Measurements from ENCODE around the gene NBPF11.
"Not testable (repeated sequence)": the region's sequence is repeated elsewhere in the genome, so short reads cannot be mapped to it uniquely, and the experiment has no call there.

NBPF11 gene, protein sequence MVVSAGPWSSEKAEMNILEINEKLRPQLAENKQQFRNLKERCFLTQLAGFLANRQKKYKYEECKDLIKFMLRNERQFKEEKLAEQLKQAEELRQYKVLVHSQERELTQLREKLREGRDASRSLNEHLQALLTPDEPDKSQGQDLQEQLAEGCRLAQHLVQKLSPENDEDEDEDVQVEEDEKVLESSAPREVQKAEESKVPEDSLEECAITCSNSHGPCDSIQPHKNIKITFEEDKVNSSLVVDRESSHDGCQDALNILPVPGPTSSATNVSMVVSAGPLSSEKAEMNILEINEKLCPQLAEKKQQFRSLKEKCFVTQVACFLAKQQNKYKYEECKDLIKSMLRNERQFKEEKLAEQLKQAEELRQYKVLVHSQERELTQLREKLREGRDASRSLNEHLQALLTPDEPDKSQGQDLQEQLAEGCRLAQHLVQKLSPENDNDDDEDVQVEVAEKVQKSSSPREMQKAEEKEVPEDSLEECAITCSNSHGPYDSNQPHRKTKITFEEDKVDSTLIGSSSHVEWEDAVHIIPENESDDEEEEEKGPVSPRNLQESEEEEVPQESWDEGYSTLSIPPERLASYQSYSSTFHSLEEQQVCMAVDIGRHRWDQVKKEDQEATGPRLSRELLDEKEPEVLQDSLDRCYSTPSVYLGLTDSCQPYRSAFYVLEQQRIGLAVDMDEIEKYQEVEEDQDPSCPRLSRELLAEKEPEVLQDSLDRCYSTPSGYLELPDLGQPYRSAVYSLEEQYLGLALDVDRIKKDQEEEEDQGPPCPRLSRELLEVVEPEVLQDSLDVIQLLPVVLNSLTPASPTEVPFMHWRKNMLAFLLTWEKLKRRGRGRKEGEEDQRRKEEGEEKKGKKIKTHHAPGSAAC
- long read RNA-seq, donor 1, partial matches to known transcripts = 5 of 5 reads
- long read RNA-seq, donor 1, other reads (novel, unspliced or antisense) = 0 of 5 reads
- long read RNA-seq, donor 2 = 0 reads
- long read RNA-seq, donor 3 = 0 reads
- long read RNA-seq, donor 4 = 0 reads
- long read RNA-seq, donor 5 = 0 reads
- long read RNA-seq, donor 6 = 0 reads
- long read RNA-seq, donor 7 = 0 reads
- long read RNA-seq, donor 8 = 0 reads

DNA sequence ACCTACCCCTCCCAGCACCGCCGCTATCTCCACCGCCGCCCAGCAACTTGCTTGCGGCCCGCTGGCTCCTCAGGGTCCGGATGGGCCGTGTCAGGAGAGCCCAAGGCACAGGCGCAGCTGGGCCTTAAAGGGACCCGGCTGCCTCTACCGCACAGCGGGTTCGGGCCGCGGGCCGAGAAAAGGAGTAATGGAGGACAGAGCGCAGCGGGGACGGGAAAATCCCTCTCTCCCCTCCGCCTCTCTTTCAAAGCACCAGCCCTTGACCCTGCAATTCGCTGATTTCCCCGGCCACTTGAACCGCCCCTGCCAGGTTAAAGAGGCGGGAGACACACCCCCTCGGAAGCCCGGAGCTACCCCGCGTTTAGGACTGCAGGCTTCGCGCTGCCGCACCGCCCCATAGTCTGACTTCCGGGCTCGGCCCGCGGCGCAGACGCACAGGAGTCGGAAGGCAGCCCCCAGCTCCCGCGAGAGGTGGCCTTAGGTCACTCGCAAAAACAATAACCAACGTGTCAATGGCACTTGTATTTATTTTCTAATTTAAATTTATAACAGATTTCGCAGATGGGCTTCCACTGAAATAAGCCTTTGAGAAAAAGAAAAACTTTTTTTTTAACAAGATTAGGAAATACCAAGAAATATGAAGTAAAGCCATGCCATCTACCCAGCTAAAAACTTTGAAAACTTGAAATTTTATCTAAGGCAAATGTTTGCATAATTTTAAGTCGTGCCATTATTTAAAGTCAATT, at the start of gene NBPF11:
Gene NBPF11, minus strand, starts transcription at position 371 of the 746 bp plus-strand sequence. CDS start 25,278 bp downstream, outside the sequence.
- DNase-seq = peak; percentile 91

DNA sequence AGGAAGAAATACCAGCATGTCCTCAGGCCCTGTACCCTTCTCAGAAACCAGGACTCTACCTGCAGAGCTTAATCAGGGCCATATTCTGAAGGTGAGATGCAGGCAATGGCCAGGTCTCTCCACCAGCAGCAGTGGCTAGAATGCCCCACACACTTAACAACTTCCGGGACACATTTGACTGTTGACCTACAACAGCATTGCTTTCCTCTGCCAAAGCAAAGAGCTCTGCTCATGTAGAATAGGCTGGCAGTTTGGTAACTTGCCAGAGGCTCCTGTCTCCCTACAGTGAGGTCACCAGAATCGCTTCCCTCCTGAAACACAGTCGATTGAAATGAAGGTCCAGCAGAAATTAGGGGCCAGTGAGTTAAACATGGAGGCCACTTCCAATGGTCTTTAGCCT, 45.3 kb upstream of the NBPF11 start:
- not testable (repeated sequence) for DNase-seq

DNA sequence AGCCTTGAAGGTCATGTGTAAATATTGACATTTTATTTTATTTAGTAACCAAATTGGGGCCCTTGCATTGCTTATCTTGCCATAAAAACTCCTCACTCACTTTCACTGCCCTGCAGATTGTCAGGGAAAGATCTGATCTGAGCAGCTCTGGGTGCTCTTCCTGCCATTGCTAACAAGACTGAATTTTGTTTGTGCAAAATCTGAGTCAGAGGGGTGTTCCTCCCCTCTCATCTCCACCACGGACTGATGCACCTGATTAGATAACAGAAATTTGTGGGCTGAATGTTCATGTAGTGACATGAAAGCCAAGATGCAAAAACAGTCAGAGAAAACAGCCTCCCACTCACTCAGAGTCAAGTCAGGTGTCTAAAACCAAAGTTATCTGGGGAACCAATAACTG, 44.9 kb upstream of the NBPF11 start:
- DNase-seq = not testable (repeated sequence)

DNA sequence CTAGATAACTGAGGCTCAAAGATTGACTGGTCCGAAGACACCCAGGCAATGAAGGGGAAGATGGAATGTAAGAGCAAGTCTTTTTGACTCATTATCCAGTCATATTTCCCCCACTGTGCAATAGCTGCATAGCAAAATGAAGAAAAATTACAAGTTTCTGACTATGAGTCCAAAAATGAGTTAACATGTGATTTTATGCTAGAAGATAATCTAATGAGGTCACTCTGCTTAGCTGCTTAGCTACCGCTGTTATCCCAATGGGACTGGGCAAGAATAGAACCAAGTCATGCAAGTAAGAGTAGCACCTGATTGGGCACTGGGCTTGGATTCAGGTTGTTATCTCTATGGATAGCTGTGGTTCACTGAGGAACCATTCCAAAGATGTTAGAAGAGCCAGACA, 43.0 kb upstream of the NBPF11 start:
- not testable (repeated sequence) for DNase-seq

DNA sequence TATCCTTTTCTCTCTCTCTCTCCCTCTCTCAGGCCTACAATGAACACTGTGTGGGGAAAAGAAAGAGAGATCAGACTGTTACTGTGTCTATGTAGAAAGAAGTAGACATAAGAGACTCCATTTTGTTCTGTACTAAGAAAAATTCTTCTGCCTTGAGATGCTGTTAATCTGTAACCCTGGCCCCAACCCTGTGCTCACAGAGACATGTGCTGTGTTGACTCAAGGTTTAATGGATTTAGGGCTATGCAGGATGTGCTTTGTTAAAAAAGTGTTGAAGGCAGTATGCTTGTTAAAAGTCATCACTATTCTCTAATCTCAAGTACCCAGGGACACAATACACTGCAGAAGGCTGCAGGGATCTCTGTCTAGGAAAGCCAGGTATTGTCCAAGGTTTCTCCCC, 36.7 kb upstream of the NBPF11 start:
- DNase-seq = not testable (repeated sequence)

DNA sequence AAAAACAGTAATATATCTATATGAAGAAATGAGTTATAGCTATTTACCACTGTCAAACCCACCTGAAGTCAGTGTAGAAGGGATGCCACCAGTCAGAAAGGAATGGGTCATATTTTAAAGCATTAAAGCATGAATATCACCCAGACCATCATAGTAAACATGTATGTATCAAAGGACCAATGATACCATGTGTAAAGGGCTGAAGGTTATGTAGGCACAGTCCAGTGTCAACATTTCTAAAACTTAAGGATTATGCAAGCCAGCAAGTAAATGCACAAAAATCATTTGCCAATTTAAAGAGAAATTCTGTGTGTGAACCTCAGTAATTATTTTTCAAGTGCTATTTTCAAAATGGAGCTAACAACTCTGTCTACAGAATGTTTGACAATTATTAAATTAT, 26.6 kb upstream of the NBPF11 start:
- not testable (repeated sequence) for DNase-seq

DNA sequence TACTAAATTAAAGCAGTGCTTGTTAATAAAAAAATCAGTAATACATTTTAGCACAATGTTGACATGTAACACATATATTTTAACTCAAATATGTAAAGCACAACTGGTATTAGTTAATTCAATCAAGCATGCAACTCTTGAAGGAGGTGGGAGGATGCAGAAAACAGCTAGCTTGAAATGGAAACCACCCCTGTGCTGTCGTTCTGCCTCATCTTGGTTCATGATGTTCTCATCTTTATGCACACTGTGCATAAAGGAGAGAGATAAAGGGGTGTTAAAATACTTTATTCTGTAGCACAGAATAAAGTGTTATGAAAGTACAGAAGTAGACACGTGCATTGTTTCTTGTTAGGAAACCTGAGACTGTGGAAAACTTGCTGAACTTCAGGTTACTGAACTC, 23.3 kb upstream of the NBPF11 start:
- not testable (repeated sequence) for DNase-seq

DNA sequence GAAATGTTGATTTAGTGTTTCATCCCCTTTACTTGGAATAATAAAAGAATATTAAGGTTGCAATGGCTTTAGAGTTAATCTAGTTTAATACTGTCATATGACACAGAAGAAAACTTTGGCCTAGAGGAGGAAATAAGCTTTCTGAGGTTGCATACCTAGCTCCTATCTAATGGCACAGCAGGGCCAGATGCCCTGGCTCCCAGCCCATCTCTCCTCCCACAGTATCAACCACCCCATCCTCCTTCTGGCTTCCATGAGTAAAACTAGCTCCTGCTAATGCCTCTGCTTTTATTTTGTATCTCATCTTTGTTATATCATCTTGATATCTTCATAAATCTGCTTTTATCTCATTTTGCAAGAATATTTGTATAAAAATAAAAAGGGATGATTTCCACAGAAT, 19.9 kb upstream of the NBPF11 start:
- DNase-seq = not testable (repeated sequence)

DNA sequence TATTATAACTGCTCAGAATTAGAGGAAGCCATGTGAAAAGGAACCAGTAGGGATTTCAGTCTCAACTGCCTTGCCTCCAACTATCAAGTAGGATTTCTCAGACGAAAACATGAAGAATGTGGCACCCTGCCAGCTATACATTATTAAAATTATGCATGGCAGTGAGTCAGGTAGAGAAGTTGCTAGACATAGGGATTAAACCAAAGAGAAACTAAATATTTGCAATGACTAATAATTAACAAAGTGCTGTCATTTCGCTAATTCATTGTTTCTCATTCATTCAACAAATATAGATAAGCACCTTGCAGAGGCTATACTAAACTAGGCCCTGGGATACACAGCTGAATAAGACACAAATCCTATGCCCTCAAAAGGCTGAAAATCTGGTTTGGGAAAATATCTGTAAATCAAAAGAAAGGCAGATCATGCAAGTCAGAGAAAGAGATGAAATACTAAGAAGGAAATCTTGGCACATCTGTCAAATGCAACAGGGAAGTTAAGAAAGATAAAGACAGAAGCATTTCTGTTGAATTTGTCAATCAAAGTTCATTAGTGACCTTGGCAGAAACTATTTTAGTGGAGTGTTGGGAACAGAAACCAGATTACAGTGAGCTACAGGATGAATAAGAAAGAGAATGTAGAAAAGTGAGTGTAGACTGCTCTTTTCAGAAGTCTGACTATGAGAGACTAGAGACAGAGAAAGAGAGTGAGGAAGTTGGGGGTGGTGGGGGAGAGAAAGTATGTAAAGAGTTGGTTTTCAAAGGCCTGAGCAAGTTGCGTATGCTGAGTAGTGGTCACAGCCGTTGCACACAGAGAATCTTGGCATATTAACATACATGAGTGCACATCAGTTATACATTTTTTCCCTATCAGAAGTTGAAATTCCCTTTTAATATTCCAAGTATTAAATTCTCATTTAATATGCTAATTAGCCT, 14.7 kb upstream of the NBPF11 start:
- no peak for DNase-seq

DNA sequence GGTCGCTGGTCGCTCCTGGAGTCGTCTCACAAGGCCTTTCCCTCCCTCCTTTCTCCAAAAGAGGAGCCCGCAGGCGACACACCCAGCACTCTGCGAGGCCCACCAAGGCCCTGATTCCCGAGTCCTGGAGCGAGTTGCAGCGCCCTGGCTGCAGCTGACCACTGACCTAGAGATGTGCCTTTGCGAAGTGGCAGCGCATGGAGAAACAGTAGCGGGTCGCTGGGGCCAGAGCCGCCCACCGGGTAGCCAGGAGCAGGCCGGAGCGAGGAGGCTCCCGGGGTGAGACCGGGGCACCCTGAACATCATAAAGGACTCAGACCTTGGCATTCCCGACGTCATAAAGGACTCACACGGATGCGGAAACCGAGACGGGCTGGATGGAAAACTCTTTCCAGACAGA, 10.3 kb upstream of the NBPF11 start:
- DNase-seq = no peak

DNA sequence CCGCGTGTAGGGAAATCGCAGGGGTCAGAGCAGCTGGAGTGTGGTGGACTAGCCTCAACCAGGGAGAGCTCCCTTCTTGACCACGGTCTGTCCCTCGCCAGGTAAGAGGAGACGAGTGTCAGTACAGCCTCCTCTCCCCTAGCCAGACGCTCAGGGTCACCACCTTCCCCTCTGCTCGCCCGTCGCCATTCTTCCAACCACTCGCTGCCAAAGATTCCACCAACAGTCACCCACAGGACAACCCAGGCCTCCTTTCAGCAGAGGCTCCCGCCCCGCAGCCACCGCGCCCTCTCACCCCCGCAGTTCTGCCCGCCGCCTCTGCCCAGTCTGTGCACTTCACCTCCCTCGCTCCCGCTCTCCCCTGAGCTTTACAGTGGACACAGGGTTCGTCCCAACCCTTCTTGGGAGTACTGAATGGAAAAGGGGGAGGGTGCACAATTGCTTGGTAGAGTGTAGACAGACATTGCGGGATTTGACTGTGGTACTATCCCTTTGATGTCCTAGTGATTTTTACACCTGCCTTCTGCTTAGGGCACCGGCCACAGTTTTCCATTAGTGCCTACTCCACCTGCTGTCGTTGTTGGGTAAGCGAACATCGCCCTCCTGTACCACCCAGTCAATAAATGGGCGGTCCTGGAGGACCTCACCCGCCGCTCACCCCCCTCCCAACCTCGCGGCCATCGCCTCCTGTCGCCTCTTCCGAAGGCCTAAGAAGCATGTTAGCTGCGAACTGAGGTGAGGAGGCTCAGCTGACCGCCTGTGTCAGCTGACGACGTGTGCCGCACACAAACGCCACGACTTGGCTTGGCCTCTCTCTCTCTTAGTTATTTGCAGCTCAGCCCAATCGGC, 9.2 kb upstream of the NBPF11 start:
- no peak for DNase-seq

DNA sequence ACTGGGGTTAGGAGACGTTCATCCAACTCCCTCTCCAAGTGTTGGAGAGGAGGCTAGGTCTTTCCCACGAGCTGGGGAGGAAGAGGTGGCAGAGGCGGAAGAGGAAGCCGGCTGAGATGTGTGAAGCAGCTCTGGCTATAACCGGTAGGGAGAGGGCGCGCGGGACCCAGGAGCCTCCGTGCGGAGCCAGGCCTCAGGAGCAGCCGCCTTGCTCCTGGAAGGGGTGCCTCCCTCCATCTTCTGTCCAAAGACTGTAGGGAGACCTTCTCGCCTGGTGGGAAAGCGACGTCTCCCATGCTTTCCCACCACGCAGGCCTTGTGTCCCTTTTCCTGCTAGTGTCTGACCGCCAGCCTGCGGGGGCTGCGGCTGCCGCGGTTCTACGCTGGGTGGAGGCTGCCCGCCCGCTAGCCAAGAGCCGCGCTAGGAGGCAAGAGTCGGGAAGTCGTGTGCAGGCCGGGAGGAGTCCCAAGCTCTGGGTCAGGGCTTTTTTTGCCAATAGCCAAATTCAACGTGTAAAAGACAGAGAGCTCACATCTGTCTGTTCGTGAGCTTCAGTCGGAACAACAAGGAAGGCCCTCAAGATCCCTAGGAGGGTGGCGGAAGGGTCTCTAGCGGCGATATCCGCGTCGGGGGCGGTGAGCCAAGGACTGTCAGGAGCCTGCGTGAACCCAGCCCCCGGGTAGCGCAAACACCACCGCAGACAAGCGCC, 8.4 kb upstream of the NBPF11 start:
- peak; percentile 52 for DNase-seq

DNA sequence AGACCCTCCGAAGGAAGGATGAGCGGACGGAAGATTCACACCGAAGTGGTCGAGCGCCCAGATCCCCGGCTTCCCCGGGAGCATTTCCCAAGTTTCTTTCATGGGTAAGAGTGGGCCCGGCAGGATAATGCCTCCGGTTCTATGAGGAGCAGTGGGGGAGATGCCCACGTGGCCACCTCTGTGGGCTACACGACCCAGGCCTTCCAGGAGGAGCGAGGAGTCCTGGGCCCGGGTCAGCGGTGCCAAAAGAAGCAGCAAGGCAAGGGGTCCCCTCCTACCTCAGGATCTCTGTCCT, 7.9 kb upstream of the NBPF11 start:
- no peak for DNase-seq

DNA sequence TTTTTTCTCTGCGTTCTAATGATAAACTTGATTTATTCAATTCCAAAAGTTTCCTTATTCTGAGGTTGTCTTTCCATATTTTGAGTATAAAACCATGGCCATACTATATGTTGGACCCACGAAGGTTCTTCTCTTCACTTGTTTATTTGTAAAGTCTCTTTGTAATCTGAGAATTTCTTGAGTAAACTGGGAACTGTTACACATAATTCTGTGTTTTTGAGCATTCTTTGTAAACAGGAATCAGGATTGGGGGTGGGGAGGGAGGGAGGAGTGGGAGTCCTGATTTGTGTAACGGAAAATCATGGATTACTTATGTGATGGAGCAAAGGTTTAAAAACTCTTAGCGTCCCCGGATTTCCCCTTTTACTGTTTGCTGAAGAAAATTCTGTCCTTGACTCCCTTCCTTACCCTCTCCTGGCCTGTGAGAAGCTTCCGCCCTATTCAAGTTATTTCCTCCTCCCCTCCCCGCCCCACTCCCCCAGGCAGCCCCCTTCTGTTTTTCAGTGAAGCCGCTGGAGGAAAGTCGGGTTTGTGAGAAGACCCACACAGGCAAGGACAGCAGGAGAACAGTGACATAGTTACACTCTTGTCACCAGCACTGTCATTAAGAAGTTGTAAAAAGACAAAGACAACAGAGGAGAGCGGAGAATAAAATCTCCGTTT, 6.4 kb upstream of the NBPF11 start:
- DNase-seq = peak; percentile 37

DNA sequence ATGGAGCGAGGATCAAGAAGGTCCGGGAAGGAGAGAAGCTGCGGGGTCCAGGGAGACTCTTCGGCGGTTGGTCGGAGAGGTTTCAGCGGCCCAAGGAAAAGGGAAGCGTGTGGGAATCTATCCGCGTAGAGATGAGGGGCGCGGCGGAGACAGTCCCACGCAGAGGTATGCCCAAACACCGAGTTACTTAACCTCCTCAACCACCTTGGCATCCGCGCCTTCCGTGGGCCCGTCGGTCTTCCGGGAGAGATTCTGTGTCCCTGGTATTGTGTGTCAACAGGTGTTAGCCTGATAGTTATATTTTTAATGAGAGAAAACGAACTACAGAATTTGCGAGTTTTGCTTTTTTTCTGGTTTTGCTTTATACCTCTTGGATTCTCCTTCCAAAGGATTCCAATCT, 5.7 kb upstream of the NBPF11 start:
- not testable (repeated sequence) for DNase-seq

DNA sequence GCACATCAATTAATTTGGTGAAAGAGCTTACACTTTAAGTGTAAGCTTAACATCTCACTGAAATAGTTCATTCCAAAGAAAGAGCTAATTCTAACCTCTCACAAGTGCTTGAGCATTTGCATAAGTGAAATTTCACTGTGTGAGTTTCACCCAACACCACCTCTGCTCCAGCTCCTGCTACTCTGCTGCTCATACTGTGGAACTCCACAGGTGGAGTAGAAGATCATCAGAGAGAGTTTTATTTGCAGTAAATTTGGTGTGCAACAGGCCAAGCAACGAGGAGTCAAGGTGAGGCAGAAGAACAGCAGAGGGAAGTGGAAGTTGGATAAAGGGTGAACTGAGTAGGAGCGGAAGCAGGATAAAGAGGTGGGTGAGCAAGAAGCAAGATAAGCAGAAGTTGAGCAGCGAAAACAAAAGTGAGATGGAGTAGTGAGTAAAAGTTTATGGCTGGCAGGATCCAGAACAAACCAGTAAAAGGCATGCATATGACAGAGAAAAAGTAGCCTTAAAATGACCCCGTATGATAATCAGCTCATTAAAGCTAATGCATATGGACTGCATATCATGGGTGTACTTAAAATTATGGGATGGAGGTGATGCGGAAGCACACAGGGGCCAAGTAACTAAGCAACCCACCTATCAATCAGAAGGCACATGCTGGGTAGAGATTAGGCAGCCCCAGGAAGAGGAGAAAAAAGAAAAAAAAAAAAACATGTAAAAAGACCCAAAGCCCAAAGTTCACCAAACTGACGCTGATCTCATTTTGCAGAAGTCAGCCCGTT, 3.6 kb upstream of the NBPF11 start:
- DNase-seq = not testable (repeated sequence)

DNA sequence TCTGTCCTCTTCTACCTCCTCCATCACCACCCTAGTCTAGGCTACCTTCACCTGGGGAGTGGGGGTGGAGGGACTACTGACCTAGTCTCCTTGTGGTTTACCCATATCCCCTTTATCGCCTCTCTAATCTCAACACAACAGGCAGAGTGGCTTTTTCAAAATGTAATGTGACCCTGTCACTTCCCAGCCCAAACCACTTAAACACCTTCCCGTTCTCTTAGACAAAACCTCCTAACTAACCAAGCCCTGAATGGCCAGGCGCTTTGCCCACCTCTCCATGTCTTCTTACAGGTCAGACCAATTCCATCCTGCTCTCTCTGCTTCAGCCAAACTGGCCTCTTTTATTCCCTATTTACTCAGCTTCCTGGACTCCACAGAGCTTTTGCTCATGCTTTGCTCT, 714 bp upstream of the NBPF11 start:
- DNase-seq = not testable (repeated sequence)

DNA sequence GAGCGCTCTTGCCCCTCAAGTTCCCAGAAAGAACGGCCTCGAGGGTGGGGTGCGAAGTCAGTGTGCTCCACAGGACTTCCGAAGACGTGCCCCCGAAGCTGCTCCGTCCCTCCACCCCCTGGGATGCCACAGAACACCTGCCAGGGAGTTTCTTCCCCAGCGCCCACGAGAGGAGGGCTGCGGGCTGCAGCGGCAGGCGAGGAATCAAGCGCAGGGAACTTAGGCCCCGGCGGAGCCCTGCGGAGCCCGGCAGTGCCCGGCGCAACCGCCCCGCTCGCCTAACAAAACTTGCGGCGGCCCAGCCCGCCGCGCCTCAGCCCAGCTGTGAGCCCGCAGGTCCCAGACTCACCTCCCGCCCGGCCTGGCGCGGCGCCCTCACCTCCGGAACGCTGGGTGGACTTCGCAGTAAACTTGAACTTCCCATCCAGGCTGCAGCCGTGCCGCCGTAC, 686 bp downstream of the NBPF11 start:
- DNase-seq = peak; percentile 76

Data from right kidney (tissue), 9 donors.